Neural cell (in vitro differentiated cells): ENCODE measurements around the gene LYZ. TPM values are rescaled to one million over a fixed set of nuclear protein-coding genes. Genes with fewer than 3 reads are reported as not detected.

Experiments
- H2AFZ ChIP-seq: fragments of 200-600, 300-800 bp; sonication (generic), shearing (Covaris generic); 2 replicates; pipeline ENCODE4 v1.6.0; 2014; ENCODE audit warnings: low read depth, mild to moderate bottlenecking, antibody characterized with exemption, low read length, moderate library complexity
- H3F3A ChIP-seq: fragments of 200-600 bp; shearing (Covaris generic); 2 replicates; pipeline ENCODE4 v1.6.1; 2016; ENCODE audit warnings: mild to moderate bottlenecking, moderate library complexity, mixed read lengths, antibody characterized with exemption, low read length; ENCODE audit not compliant: insufficient read depth, poor library complexity, severe bottlenecking
- H3K27ac ChIP-seq: fragments of 200-600, 300-800 bp; sonication (generic), shearing (Covaris generic); 2 replicates; pipeline ENCODE4 v1.5.1; 2014; ENCODE audit warnings: mild to moderate bottlenecking, low read length, moderate library complexity
- H3K27me3 ChIP-seq: fragments of 300-800, 200-600 bp; sonication (generic), shearing (Covaris generic); 2 replicates; pipeline ENCODE4 v1.6.0; 2014; ENCODE audit warnings: mild to moderate bottlenecking, low read depth, low read length, moderate library complexity; ENCODE audit not compliant: insufficient read depth
- H3K36me3 ChIP-seq: fragments of 300-800, 200-600 bp; sonication (generic), shearing (Covaris generic); 2 replicates; pipeline ENCODE4 v1.5.1; 2014; ENCODE audit warnings: mild to moderate bottlenecking, antibody characterized with exemption, low read length, moderate library complexity; ENCODE audit not compliant: insufficient read depth
- H3K4me2 ChIP-seq: fragments of 300-800, 200-600 bp; sonication (generic), shearing (Covaris generic); 2 replicates; pipeline ENCODE4 v1.6.0; 2014; ENCODE audit warnings: mild to moderate bottlenecking, low read length
- H3K4me3 ChIP-seq: fragments of 300-800, 200-600 bp; sonication (generic), shearing (Covaris generic); 2 replicates; pipeline ENCODE4 v1.5.1; 2014; ENCODE audit warnings: mild to moderate bottlenecking, low read length, moderate library complexity
- H3K79me2 ChIP-seq: fragments of 200-600 bp; shearing (Covaris generic); replicated peaks from 2 replicates; pipeline ENCODE4 v1.6.0; 2014; ENCODE audit warnings: mild to moderate bottlenecking, low read length, moderate library complexity; ENCODE audit not compliant: insufficient read depth
- H3K9ac ChIP-seq: fragments of 300-800, 200-600 bp; sonication (generic), shearing (Covaris generic); 2 replicates; pipeline ENCODE4 v1.6.1; 2016; ENCODE audit warnings: mild to moderate bottlenecking, low read length, mixed read lengths
- H3K9me2 ChIP-seq: fragments of 200-600 bp; shearing (Covaris generic); 2 replicates; pipeline ENCODE4 v1.6.1; 2016; ENCODE audit warnings: mild to moderate bottlenecking, low read length, mixed read lengths; ENCODE audit not compliant: insufficient read depth
- H3K9me3 ChIP-seq: fragments of 200-600, 300-800 bp; sonication (generic), shearing (Covaris generic); 2 replicates; pipeline ENCODE4 v1.6.1; 2016; ENCODE audit warnings: mild to moderate bottlenecking, mixed run types, low read length, moderate library complexity, mixed read lengths
- H4K20me1 ChIP-seq: fragments of 200-600 bp; shearing (Covaris generic); 2 replicates; pipeline ENCODE4 v1.6.1; 2016; ENCODE audit warnings: mild to moderate bottlenecking, mixed run types; ENCODE audit not compliant: insufficient read depth
- CTCF ChIP-seq: fragments of 450-650 bp; IDR thresholded peaks from 2 replicates; pipeline ENCODE4 v1.5.1; 2014; ENCODE audit warnings: antibody characterized with exemption, mild to moderate bottlenecking, moderate library complexity; ENCODE audit not compliant: poor library complexity, severe bottlenecking
- EP300 ChIP-seq: fragments of 450-650 bp; conservative IDR thresholded peaks from 2 replicates; pipeline ENCODE4 v1.6.1; 2014; ENCODE audit warnings: antibody characterized with exemption, mild to moderate bottlenecking, moderate library complexity; ENCODE audit not compliant: poor library complexity, severe bottlenecking
- EZH2 ChIP-seq: fragments of 200-600, 300-800 bp; shearing (Covaris generic), sonication (generic); IDR thresholded peaks from 2 replicates; pipeline ENCODE4 v1.6.1; 2014; ENCODE audit warnings: antibody characterized with exemption, low read length, borderline replicate concordance, mild to moderate bottlenecking; ENCODE audit not compliant: insufficient read depth, poor library complexity, severe bottlenecking
- MXI1 ChIP-seq: fragments of 450-650 bp; conservative IDR thresholded peaks from 2 replicates; pipeline ENCODE4 v1.6.1; 2014; ENCODE audit warnings: antibody characterized with exemption, mild to moderate bottlenecking; ENCODE audit not compliant: poor library complexity, severe bottlenecking
- POLR2AphosphoS5 ChIP-seq: IDR thresholded peaks from 2 replicates; pipeline ENCODE4 v1.6.1; 2012
- RAD21 ChIP-seq: fragments of 450-650 bp; conservative IDR thresholded peaks from 2 replicates; pipeline ENCODE4 v1.6.1; 2014; ENCODE audit warnings: antibody characterized with exemption, mild to moderate bottlenecking, moderate library complexity
- REST ChIP-seq: IDR thresholded peaks from 2 replicates; pipeline ENCODE4 v1.6.1; 2012; ENCODE audit warnings: borderline replicate concordance
- SMC3 ChIP-seq: fragments of 450-650 bp; conservative IDR thresholded peaks from 2 replicates; pipeline ENCODE4 v1.6.1; 2014; ENCODE audit warnings: antibody characterized with exemption, mild to moderate bottlenecking, moderate library complexity; ENCODE audit not compliant: poor library complexity
- TAF1 ChIP-seq: IDR thresholded peaks from 2 replicates; pipeline ENCODE4 v1.6.1; 2012; ENCODE audit warnings: low read depth
- polyA plus RNA-seq: library from polyadenylated mRNA; depleted of rRNA; stranded (reverse); fragments of >200 nt; gene quantifications from 2 replicates; pipeline ENCODE4 v1.2.3, GENCODE V29; 2014
- small RNA-seq, 3 experiments: library from RNA; depleted of rRNA; stranded (forward); fragments of <200 nt; gene quantifications; one replicate each; pipeline ENCODE3, GENCODE V24; 2012

LYZ gene
- polyA plus RNA-seq, 1 donor from 2014 or later, result 0.20 TPM

- Histone ChIP-seq H3K9me2 (no peaks in the 10 kb centered on the region), H3K4me2 (no peak overlapping the region), H3K27ac (no peak overlapping the region), H3K27me3 (no peaks in the 10 kb centered on the region), H2AFZ (no peak overlapping the region), H3K79me2 (no peaks in the 10 kb centered on the region), H3K4me3 (no peak overlapping the region), H4K20me1 (no peaks in the 10 kb centered on the region), H3F3A (no peaks in the 10 kb centered on the region), H3K9ac (no peak overlapping the region), H3K36me3 (no peaks in the 10 kb centered on the region), H3K9me3 (no peaks in the 10 kb centered on the region)
- no peak for TF ChIP-seq CTCF
- TF ChIP-seq REST, result no peak
- TF ChIP-seq SMC3, result no peak
- no peak for TF ChIP-seq EZH2
- no peak for TF ChIP-seq EP300
- no peak for TF ChIP-seq POLR2AphosphoS5
- no peak for TF ChIP-seq RAD21
- no peak for TF ChIP-seq MXI1
- TF ChIP-seq TAF1, result no peak
These were observed 53.8 kb downstream of the LYZ start for GRCh38 chr12:69401940-69402339.

Small RNA genes within 50 kb of the gene (small RNA-seq; reads per million reads assigned to genes)
- 0 reads per million in 3 experiments for gene RN7SL804P

Other genes with a start within 250 kb of the LYZ start
- 162 and 180 TPM in 2 replicates for gene CPSF6, start 108.8 kb upstream of the LYZ start, polyA plus RNA-seq
- 140 and 227 TPM in 2 replicates for gene YEATS4, start 11.4 kb downstream of the LYZ start, polyA plus RNA-seq
- gene FRS2, start 122.0 kb downstream of the LYZ start, polyA plus RNA-seq, result 20.2 and 27.6 TPM in 2 replicates
- 414 and 458 TPM in 2 replicates for gene CCT2, start 237.1 kb downstream of the LYZ start, polyA plus RNA-seq